Inflammatory macrophage treated with lipopolysaccharide for 4 hours (primary cell): Measurements from ENCODE around the gene IFI27L2.
A peak's percentile ranks its signal among the peaks of the same experiment; 100 is the strongest.

Source experiments
- DNase-seq: peaks from one replicate; pipeline ENCODE4 v3.0.0-alpha.2; 2020

Gene IFI27L2

DNA sequence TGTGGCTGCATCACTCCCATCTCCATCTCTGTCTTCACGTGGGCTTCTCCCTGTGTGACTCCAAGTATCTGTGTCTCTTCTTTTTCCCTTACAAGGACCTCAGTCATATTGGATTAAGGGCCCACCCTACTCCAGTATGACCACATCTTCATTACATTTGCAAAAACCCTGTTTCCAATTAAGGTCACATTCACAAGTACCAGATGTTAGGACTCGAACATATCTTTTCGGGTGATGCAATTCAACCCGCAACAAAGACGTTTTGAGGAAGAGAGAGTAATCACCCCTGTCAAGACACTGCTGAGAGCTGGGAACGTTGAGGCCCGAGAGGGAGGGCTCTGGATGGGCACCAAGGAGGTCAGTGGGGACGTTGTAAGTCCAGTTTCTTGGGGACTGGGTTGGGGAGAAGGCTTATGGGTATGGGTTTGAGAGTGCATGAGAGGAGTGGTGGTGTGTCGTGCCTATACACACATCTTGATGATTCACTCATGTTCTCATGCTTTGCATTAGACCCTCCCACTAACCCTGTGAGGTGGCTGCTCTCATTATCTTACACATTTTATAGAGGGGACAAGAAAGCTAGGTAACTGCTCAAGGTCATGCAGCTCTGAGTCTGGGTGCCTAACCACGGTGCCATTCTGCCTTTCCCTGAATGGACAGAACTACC, 30.9 kb downstream of the IFI27L2 start:
- DNase-seq, result no peak

GRCh38 chr14:94097091-94097490, 32.3 kb downstream of the IFI27L2 start:
- no peak for DNase-seq

GRCh38 chr14:94093418-94093817, 36.0 kb downstream of the IFI27L2 start:
- DNase-seq, result no peak

- DNase-seq, result no peak
Measured at GRCh38 chr14:94089479-94089878, 39.9 kb downstream of the IFI27L2 start.

DNA sequence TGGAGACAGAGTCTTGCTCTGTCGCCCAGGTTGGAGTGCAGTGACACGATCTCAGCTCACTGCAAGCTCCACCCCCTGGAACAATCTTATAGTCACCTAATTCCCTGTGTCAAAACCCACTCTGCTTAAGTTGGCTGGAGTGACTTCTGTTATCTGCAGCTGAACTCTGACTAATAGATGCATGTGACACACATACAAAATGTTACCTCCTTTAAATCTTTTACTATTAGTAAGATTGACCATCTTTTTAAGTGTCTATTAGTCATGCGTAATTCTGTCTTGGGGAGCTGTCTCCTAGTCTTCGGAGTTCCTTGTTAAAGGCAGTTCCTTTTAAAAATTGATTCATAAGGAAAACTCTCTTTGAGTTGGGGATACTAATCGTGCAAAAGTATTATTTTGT, 40.9 kb downstream of the IFI27L2 start:
- DNase-seq, result no peak

GRCh38 chr14:94087891-94088290, 41.5 kb downstream of the IFI27L2 start:
- no peak for DNase-seq

DNA sequence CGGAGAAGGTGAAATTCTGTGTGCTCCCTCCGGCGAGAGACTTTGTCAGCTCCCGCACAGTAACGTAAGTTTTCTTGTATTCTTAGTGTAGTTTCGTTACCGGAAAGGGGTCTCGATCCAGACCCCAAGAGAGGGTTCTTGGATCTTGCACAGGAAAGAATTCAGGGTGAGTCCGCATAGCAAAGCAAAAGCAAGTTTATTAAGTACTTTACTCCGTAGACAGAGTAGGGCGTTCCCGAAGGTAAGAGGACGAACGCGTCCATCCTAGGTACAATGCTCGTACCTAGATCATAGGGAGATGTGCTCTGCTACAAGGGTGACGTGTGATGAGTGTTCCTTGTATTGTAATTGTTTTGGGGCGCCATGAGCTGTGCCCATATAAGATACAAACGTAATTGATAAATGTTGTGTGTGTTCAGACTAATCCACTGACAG, 48.0 kb downstream of the IFI27L2 start:
- no peak for DNase-seq

- DNase-seq, result peak; percentile 95
Measured at GRCh38 chr14:94080621-94081385, 48.6 kb downstream of the IFI27L2 start, which contains the start of the genes DDX24 and IFI27L1. TSS of gene DDX24 (minus strand) at chr14:94081202. CDS start at chr14:94079742, 1,460 bp downstream. TSS of gene IFI27L1 (plus strand) at chr14:94081310. CDS start at chr14:94096938, 15,628 bp downstream.

- DNase-seq, result no peak
Measured at GRCh38 chr14:94079891-94080620, 49.3 kb downstream of the IFI27L2 start.

GRCh38 chr14:94077823-94078222, 51.6 kb downstream of the IFI27L2 start:
- DNase-seq, result no peak
